Measurements from ENCODE around the gene TULP3.

Gene TULP3

DNA sequence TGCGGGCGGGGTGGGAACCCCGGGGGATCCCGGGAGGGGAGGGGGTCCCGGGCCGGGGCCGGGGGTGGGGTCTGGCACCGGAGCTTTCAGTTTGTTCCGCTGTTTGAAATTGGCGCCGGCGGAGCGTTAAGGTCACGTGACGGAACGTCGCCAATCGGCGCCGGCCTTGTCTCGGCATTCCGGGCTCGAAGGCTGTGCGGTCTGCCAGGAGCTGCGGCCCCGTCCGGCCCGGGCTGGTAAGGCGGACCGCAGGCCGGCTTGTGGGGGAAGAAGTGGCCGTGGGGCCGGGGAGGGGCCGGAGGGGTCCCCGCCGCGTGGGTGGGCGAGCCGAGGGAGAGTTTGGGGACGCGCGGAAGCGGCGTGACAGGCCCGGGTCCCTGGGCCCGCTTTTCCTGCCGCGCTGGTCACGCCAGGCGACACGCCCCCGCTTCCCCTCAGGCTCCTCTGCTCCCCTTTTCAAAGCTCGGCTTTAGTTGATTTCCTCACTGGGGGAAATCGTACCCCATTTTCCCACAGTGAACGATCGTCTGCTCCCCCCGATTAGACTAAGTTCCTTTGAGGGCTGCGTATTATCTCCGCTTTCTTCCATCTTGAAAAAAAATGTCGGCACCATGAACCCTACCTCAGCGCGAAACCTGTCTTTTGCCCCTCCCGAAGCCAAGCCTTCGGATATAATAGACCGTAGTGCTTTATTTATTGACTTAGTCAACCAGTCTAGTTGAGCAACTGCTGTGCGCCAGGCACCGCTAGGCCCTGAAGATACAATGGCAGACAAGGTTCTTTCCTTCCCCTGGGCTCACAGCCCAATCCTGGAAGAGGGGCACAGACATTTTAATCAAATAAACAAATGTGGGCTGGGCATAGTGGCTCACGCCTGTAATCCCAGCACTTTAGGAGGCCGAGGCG lies 13.4 kb upstream of the TULP3 start, which contains the start of the genes FOXM1 and RHNO1:
Gene FOXM1, minus strand, starts transcription at position 128 of the 906 bp plus-strand sequence. CDS start 2,696 bp downstream, outside the sequence.
Gene RHNO1, plus strand, starts transcription at position 177 of the 906 bp plus-strand sequence. CDS start 8,144 bp downstream, outside the sequence.
- peak in 57 of 58 donors; percentile 42 to 96 (median 86) for DNase-seq

DNA sequence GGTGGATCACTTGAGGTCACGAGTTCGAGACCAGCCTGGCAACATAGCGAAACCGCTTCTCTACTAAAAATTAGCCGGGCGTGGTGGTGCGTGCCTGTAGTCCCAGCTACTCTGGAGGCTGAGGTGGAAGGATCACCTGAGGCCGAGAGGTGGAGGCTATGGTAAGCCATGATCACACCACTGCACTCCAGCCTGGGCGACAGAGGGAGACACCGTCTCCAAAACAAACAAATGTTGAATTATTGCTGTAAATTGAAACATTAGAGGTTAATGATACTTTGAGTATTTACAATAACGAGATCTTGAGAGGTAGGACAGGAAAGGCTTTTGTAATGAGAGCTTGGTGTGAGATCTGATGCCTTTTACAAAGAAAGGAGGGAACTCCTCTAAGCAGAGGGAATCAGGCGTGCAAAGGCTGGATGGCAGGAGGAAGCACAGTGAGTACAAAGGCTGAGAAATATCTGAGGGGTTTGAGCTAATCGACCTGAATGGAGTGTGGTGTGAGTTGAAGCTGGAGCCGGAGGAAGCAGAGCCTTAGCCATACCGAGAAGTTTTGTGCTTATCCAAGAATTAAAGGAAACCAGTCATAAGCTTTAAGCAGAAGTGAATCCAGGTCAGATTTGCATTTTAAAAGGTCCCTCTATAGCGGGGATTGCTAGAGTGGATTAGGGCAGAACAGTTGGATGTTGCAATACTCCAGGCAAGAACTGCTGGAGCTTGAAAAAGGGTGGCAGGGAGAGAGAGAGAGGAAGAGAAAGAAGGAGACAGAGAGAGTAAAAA lies 12.5 kb upstream of the TULP3 start:
- DNase-seq: peak in 4 of 58 donors; percentile 5 to 10 (median 8)

GRCh38 chr12:2879853-2880252 lies 10.8 kb upstream of the TULP3 start:
- DNase-seq: no peak

DNA sequence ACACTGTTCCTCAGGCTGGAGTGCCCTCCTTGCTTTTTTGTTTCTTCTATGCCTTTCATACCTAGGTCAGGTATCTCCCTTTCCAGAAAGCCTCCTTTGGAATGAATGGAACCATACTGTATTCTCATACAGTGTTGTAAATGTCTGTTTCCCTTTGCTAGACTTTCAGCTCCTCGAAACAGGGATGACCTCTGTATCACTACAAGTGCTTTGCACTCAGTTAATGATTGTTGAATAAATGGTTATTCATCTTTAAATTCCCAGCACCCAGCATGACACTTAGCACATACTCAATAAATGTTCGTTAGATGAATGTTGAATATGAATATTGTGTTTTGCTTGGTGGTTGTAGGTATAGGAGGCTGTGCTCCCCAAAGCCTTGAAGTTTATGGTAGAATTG lies 5.9 kb upstream of the TULP3 start:
- DNase-seq: no peak

GRCh38 chr12:2886768-2887450 lies 3.8 kb upstream of the TULP3 start:
- DNase-seq: no peak

GRCh38 chr12:2890001-2890387 lies 697 bp upstream of the TULP3 start:
- DNase-seq: no peak

- peak in 43 of 58 donors; percentile 25 to 77 (median 56) for DNase-seq
Observed at GRCh38 chr12:2891240-2892053, 756 bp downstream of the TULP3 start.

GRCh38 chr12:2892246-2892645 lies 1.6 kb downstream of the TULP3 start:
- no peak for DNase-seq

DNA sequence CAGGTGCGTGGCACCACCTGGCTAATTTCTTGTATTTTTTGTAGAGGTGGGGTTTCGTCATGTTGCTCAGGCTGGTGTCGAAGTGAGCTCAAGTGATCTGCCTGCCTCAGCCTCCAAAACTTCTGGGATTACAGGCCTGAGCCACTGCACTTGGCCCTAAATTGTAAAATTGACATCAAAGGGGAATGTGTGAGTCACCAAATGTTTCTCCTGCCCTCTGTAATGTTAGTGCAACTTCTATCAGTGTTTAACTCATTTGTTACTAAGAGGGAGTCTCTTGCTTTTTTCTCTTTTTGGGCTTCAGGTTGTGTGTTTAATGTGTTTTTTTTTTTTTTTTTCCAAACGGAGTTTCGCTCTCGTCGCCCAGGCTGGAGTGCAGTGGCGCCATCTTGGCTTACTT lies 2.3 kb downstream of the TULP3 start:
- no peak for DNase-seq

DNA sequence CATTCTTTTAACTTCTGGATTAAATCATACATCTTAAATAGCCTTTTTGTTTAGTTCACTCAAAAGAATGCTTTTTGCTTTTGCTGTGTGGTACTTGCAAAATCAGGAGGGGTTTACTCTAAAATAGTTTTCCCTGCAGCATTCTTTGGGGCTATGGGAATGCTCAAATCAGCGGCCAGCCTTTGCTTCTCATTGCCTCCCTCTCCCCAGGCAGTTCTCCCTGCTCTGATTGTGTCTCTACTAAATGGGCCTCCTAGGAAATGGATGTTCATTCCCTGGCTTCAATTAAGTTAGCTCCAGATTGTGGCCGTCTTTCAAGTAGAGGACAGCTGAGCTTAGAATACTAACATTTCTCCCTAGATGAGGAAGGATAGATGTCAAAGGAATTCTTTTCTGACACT lies 4.4 kb downstream of the TULP3 start:
- peak in 8 of 58 donors; percentile 2 to 25 (median 14) for DNase-seq

GRCh38 chr12:2895511-2895910 lies 4.8 kb downstream of the TULP3 start:
- DNase-seq: no peak

DNA sequence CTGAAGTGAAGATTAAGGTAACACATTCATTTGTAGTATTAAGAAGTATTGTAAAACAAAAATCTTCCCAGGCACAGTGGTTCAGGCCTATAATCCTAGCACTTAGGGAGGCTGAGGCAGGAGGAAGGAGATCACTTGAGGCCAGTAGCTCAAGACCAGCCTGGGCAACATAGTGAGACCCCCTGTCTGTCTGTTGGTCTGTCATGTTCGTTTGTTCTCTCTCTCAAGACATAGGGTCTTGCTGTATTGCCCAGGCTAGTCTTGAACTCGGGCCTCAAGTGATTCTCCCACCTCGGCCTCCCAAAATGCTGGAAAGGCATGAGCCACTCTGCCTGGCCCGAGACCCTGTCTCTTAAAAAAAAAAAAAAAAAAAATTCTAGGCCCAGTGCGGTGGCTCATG lies 6.7 kb downstream of the TULP3 start:
- no peak for DNase-seq

DNA sequence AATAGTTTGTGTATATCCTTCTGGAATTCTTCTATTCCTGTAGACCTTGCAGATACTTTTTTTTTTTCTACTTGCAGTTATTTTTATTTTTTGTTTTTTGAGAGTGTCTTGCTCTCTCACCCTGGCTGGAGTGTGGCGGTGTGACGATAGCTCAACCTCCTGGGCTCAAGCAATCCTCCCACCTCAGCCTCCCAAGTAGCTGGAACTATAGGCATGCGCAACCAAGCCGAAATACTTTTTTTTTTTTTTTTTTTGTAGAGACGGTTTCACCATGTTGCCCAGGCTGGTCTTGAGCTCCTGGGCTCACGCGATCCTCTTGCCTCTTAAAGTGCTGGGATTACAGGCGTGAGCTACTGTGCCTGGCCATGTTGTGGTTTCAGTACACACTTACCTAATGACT lies 10.0 kb downstream of the TULP3 start:
- DNase-seq: no peak

DNA sequence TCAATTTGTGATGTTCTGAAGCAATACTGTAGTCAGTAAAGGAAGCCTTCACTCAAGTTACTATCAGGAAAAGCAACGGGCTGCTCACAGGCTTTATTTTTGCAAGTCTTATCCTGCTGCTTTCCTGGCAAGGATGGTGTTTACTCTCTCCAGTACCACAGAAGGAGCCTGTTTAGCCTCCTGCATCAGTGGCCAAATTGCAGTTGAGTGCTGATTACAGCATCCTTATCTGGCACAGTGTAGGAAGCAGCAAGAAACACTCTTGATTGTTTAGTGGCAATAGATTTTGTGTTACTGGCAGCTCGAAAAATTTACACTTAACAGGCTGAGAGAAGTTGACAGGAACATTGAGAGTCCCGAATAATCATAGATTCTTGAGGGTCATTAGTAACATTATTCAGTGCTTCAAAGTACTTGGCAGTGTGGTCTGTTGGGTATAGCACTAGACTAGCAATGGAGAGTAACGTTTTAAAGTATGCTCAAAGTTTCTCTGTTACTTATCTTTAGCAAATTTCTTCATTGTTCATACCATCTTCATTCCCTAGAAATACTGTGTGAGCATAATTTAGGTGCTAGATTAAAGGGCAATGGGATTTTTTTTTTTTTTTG lies 11.7 kb downstream of the TULP3 start:
- DNase-seq: peak in 44 of 58 donors; percentile 4 to 86 (median 30)

- no peak for DNase-seq
Observed at GRCh38 chr12:2904260-2904659, 13.6 kb downstream of the TULP3 start.

- no peak for DNase-seq
Observed at GRCh38 chr12:2912216-2912575, 21.5 kb downstream of the TULP3 start.

DNA sequence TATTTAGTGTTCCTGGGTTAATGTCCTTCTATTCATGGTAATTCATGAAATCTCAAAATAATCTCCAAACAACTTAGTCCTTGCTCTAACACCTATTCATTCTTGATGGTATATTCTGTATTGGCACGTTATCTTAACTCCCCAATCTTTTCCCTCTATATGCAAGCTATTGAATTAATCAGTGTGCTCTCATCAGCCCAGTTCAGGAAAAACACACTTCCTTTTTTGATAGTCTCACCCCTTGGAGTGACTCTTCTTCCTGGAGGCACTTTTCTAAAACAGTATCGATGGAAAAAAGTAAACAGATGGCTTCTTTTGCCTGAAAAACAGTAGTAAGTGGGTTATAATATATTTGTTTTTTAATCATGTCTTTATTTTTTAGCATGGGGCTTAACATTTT lies 28.6 kb downstream of the TULP3 start:
- DNase-seq: no peak

DNA sequence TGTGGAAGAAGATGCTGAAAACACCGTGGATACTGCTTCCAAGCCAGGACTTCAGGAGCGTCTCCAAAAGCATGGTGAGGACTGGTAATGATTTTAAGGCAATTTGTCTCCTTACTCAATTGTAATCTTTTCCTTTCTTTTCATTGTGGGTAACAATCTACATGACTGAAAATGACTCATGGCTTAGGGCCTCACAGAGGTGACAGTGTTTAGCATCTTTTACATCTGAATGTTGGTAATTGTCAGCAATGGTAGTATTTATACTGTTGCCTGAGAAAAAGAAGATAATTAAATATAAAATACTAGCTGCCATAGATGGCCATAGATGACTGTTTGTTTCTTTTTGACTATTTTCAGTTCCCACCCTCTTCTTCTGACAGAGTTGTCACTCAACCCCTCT lies 31.6 kb downstream of the TULP3 start:
- no peak for DNase-seq

DNA sequence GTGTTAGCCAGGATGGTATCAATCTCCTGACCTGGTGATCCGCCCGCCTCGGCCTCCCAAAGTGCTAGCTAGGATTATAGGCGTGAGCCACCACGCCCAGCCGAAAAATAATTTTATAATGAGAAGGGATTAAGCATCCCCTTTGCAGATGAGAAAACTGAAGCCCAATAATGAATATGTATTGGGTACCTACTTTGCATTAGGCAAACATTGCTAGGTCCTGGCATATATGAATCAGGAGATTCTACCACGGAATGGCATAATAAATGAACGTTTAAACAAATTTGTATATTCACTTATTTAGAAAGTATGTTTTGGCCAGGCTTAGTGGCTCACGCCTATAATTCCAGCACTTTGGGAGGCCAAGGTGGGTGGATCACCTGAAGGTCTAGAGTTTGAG lies 32.4 kb downstream of the TULP3 start:
- no peak for DNase-seq

- no peak for DNase-seq
Observed at GRCh38 chr12:2924019-2924418, 33.3 kb downstream of the TULP3 start.

Data from anterior cingulate cortex (tissue), 58 donors.